Posterior vena cava (tissue), 2 donors: ENCODE data around the gene TSN. TPM values are rescaled to one million over a fixed set of nuclear protein-coding genes. Genes with fewer than 3 reads are reported as not detected.

Source experiments
- total RNA-seq, 2 donors: library from RNA; stranded (reverse); fragmentation: NEBNext Ultra II Directional; extraction: Animal tissue kit (Norgen Biotek cat#: 25700); gene quantifications; one replicate each; pipeline ENCODE4 v1.2.1, GENCODE V29; 2021
- donor health status: DM: yes; HTN: yes; CAD: no.
- donor health status: DM: yes; HTN: yes; CAD: no.

Gene TSN
- total RNA-seq, 2 donors from 2014 or later = 43.8 to 49.5 TPM

Other genes with a start within 250 kb of the TSN start
- gene RNU4ATAC, start 224.8 kb upstream of the TSN start, total RNA-seq = not detected
- gene CLASP1, start 106.2 kb upstream of the TSN start, total RNA-seq = 10 to 100 TPM; 50.4 to 55.8 TPM
- gene NIFK, start 18.8 kb upstream of the TSN start, total RNA-seq = 10 to 100 TPM; 32.1 to 45.8 TPM